HepG2 (cell line): ENCODE results near the gene ATRN. TPM values are rescaled to one million over a fixed set of nuclear protein-coding genes. Genes with fewer than 3 reads are reported as not detected.
A peak's percentile ranks its signal among the peaks of the same experiment; 100 is the strongest.

ENCODE experiments used
- HDAC1 ChIP-seq: sonication (generic); formaldehyde crosslinking; IDR thresholded peaks from 2 replicates; pipeline ENCODE4 v1.5.1; 2020; ENCODE audit warnings: mild to moderate bottlenecking, missing genetic modification reagents
- HMGA1 ChIP-seq: sonication (generic); formaldehyde crosslinking; conservative IDR thresholded peaks from 2 replicates; pipeline ENCODE4 v1.4.0; 2020; ENCODE audit warnings: missing genetic modification reagents
- HNF4G ChIP-seq, 2 experiments: sonication (generic) in 1 of 2; formaldehyde crosslinking in 1 of 2; IDR thresholded peaks; 2 replicates each; pipeline versions ENCODE4 v1.4.0 to v1.6.1; 2011 to 2020; ENCODE audit warnings: borderline replicate concordance in 2 of 2, low read depth in 2 of 2, mild to moderate bottlenecking in 2 of 2, low read length in 1 of 2, missing genetic modification reagents in 1 of 2, moderate library complexity in 1 of 2
- KLF6 ChIP-seq: IDR thresholded peaks from 2 replicates; pipeline ENCODE4 v1.8.0; 2016; ENCODE audit warnings: missing biosample characterization, missing genetic modification reagents
- USF2 ChIP-seq, 2 experiments: sonication (generic) in 1 of 2; formaldehyde crosslinking in 1 of 2; IDR thresholded peaks; 2 replicates each; pipeline versions ENCODE4 v1.5.1 to v1.6.1; 2011 to 2020; ENCODE audit warnings: borderline replicate concordance in 1 of 2, low read depth in 1 of 2, low read length in 1 of 2, mild to moderate bottlenecking in 1 of 2, missing genetic modification reagents in 1 of 2, moderate library complexity in 1 of 2
- ZGPAT ChIP-seq: IDR thresholded peaks from 2 replicates; pipeline ENCODE4 v1.6.1; 2016; ENCODE audit warnings: mild to moderate bottlenecking
- ZNF264 ChIP-seq: sonication (generic); formaldehyde crosslinking; IDR thresholded peaks from 2 replicates; pipeline ENCODE4 v1.4.0; 2020; ENCODE audit warnings: missing genetic modification reagents
- ZNF337 ChIP-seq: sonication (generic); formaldehyde crosslinking; IDR thresholded peaks from 2 replicates; pipeline ENCODE4 v1.5.1; 2020; ENCODE audit warnings: missing genetic modification reagents, low read depth, mild to moderate bottlenecking, borderline replicate concordance
- ZNF891 ChIP-seq: sonication (generic); formaldehyde crosslinking; IDR thresholded peaks from 2 replicates; pipeline ENCODE4 v1.5.0; 2020; ENCODE audit warnings: mild to moderate bottlenecking, missing genetic modification reagents
- polyA plus RNA-seq, 8 experiments: library from polyadenylated mRNA; depleted of rRNA in 3 of 8; stranded (reverse) in 7 of 8; unstranded in 1 of 8; fragments of >200 nt; fragmentation: Illumina TruSeq in 4 of 8; extraction: Trizol in 4 of 8; gene quantifications; 2 replicates each; pipeline versions ENCODE4 v1.2.1 to v1.2.3, GENCODE V29; 2011 to 2016; ENCODE audit warnings: low read depth in 4 of 8, missing spikeins in 1 of 8, mixed read lengths in 1 of 8; ENCODE audit not compliant: insufficient read depth in 1 of 8
- total RNA-seq, 5 experiments: library from RNA; depleted of rRNA; stranded (reverse); fragments of >200 nt; fragmentation: Illumina TruSeq; extraction: Trizol; gene quantifications; 2 replicates each; pipeline ENCODE4 v1.2.3, GENCODE V29; 2016; ENCODE audit warnings: low read depth in 1 of 5
- TF ChIP-seq, protein P1 (sequence below): sonication (generic); formaldehyde crosslinking; IDR thresholded peaks from 2 replicates; pipeline ENCODE4 v1.4.0; 2020; ENCODE audit warnings: mild to moderate bottlenecking, missing genetic modification reagents
- TF ChIP-seq, protein P2 (sequence below): sonication (generic); formaldehyde crosslinking; IDR thresholded peaks from 2 replicates; pipeline ENCODE4 v1.4.0; 2020; ENCODE audit warnings: missing genetic modification reagents, borderline replicate concordance
- TF ChIP-seq, protein P3 (sequence below): sonication (generic); formaldehyde crosslinking; IDR thresholded peaks from 2 replicates; pipeline ENCODE4; 2020; ENCODE audit warnings: missing genetic modification reagents, mild to moderate bottlenecking, borderline replicate concordance

Gene ATRN
- total and polyA plus RNA-seq, 2 of the 13 experiments (the other 11 are each of a cell fraction or from before 2014, with no cell fraction given): 44.2 to 81.1 TPM

GRCh38 chr20:3421985-3422384 lies 48.8 kb upstream of the ATRN start (continued):
- TF ChIP-seq, protein P1, sequence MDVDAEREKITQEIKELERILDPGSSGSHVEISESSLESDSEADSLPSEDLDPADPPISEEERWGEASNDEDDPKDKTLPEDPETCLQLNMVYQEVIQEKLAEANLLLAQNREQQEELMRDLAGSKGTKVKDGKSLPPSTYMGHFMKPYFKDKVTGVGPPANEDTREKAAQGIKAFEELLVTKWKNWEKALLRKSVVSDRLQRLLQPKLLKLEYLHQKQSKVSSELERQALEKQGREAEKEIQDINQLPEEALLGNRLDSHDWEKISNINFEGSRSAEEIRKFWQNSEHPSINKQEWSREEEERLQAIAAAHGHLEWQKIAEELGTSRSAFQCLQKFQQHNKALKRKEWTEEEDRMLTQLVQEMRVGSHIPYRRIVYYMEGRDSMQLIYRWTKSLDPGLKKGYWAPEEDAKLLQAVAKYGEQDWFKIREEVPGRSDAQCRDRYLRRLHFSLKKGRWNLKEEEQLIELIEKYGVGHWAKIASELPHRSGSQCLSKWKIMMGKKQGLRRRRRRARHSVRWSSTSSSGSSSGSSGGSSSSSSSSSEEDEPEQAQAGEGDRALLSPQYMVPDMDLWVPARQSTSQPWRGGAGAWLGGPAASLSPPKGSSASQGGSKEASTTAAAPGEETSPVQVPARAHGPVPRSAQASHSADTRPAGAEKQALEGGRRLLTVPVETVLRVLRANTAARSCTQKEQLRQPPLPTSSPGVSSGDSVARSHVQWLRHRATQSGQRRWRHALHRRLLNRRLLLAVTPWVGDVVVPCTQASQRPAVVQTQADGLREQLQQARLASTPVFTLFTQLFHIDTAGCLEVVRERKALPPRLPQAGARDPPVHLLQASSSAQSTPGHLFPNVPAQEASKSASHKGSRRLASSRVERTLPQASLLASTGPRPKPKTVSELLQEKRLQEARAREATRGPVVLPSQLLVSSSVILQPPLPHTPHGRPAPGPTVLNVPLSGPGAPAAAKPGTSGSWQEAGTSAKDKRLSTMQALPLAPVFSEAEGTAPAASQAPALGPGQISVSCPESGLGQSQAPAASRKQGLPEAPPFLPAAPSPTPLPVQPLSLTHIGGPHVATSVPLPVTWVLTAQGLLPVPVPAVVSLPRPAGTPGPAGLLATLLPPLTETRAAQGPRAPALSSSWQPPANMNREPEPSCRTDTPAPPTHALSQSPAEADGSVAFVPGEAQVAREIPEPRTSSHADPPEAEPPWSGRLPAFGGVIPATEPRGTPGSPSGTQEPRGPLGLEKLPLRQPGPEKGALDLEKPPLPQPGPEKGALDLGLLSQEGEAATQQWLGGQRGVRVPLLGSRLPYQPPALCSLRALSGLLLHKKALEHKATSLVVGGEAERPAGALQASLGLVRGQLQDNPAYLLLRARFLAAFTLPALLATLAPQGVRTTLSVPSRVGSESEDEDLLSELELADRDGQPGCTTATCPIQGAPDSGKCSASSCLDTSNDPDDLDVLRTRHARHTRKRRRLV: no peak
- TF ChIP-seq HNF4G (IDR thresholded peaks at IDR 0.05; ENCODE audit: borderline replicate concordance, low read depth, low read length) (no peak), HNF4G (CRISPR knock-in tag; IDR thresholded peaks at IDR 0.05; ENCODE audit: borderline replicate concordance, low read depth) (0 out of 2 replicates have a peak, but pooled peaks have one; percentile 22), ZNF264 (CRISPR knock-in tag) (no peak), KLF6 (no peak), USF2 (IDR thresholded peaks at IDR 0.05; ENCODE audit: low read depth, low read length) (no peak), USF2 (CRISPR knock-in tag; IDR thresholded peaks at IDR 0.05; ENCODE audit: borderline replicate concordance) (no peak), ZNF337 (CRISPR knock-in tag) (no peak), HDAC1 (no peak), HMGA1 (CRISPR knock-in tag) (no peak), ZGPAT (CRISPR knock-in tag) (peak; percentile 9; the same call in 1 of the 2 replicates), ZNF891 (CRISPR knock-in tag) (no peak)
- TF ChIP-seq, protein P2, sequence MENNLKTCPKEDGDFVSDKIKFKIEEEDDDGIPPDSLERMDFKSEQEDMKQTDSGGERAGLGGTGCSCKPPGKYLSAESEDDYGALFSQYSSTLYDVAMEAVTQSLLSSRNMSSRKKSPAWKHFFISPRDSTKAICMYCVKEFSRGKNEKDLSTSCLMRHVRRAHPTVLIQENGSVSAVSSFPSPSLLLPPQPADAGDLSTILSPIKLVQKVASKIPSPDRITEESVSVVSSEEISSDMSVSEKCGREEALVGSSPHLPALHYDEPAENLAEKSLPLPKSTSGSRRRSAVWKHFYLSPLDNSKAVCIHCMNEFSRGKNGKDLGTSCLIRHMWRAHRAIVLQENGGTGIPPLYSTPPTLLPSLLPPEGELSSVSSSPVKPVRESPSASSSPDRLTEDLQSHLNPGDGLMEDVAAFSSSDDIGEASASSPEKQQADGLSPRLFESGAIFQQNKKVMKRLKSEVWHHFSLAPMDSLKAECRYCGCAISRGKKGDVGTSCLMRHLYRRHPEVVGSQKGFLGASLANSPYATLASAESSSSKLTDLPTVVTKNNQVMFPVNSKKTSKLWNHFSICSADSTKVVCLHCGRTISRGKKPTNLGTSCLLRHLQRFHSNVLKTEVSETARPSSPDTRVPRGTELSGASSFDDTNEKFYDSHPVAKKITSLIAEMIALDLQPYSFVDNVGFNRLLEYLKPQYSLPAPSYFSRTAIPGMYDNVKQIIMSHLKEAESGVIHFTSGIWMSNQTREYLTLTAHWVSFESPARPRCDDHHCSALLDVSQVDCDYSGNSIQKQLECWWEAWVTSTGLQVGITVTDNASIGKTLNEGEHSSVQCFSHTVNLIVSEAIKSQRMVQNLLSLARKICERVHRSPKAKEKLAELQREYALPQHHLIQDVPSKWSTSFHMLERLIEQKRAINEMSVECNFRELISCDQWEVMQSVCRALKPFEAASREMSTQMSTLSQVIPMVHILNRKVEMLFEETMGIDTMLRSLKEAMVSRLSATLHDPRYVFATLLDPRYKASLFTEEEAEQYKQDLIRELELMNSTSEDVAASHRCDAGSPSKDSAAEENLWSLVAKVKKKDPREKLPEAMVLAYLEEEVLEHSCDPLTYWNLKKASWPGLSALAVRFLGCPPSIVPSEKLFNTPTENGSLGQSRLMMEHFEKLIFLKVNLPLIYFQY (CRISPR knock-in tag): no peak
- TF ChIP-seq, protein P3, sequence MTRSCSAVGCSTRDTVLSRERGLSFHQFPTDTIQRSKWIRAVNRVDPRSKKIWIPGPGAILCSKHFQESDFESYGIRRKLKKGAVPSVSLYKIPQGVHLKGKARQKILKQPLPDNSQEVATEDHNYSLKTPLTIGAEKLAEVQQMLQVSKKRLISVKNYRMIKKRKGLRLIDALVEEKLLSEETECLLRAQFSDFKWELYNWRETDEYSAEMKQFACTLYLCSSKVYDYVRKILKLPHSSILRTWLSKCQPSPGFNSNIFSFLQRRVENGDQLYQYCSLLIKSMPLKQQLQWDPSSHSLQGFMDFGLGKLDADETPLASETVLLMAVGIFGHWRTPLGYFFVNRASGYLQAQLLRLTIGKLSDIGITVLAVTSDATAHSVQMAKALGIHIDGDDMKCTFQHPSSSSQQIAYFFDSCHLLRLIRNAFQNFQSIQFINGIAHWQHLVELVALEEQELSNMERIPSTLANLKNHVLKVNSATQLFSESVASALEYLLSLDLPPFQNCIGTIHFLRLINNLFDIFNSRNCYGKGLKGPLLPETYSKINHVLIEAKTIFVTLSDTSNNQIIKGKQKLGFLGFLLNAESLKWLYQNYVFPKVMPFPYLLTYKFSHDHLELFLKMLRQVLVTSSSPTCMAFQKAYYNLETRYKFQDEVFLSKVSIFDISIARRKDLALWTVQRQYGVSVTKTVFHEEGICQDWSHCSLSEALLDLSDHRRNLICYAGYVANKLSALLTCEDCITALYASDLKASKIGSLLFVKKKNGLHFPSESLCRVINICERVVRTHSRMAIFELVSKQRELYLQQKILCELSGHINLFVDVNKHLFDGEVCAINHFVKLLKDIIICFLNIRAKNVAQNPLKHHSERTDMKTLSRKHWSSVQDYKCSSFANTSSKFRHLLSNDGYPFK (CRISPR knock-in tag): no peak
